Kidney (tissue), 14 donors: Measurements from ENCODE around the gene PGPEP1. TPM values are rescaled to one million over a fixed set of nuclear protein-coding genes. Genes with fewer than 3 reads are reported as not detected.

Experiments used
- DNase-seq, 5 donors: peaks; one replicate each; pipeline ENCODE4 v3.0.0-alpha.2; 2013 to 2020
- FAIRE-seq: peaks from 2 replicates; lab custom pipeline; 2012; peaks lifted over from hg19 to GRCh38; lab: Jason Lieb, UNC
- H3K27ac ChIP-seq, 2 donors: one replicate each; pipeline ENCODE4 v1.7.0; 2013; ENCODE audit warnings: low read depth in 2 of 2, low read length in 2 of 2, inconsistent platforms in 1 of 2
- H3K27me3 ChIP-seq: one replicate; pipeline ENCODE4 v1.7.1; 2013; ENCODE audit warnings: low read length, inconsistent platforms; ENCODE audit not compliant: control insufficient read depth, insufficient read depth
- H3K36me3 ChIP-seq, 3 donors: one replicate each; pipeline versions ENCODE4 v1.7.0 to v1.7.1; 2013; ENCODE audit warnings: low read length in 3 of 3, control low read depth in 1 of 3, inconsistent platforms in 1 of 3; ENCODE audit not compliant: insufficient read depth in 3 of 3, control insufficient read depth in 2 of 3
- H3K4me1 ChIP-seq, 3 donors: one replicate each; pipeline versions ENCODE4 v1.7.0 to v1.7.1; 2013; ENCODE audit warnings: low read length in 3 of 3, inconsistent platforms in 1 of 3, low read depth in 1 of 3; ENCODE audit not compliant: control insufficient read depth in 2 of 3, insufficient read depth in 2 of 3
- H3K4me3 ChIP-seq, 3 donors: one replicate each; pipeline versions ENCODE4 v1.7.0 to v1.8.1; 2013; ENCODE audit warnings: low read length in 3 of 3, control low read depth in 1 of 3, inconsistent platforms in 1 of 3
- H3K9ac ChIP-seq, 3 donors: one replicate each; pipeline versions ENCODE4 v1.7.0 to v1.7.1; 2013; ENCODE audit warnings: low read length in 3 of 3, control low read depth in 1 of 3, inconsistent platforms in 1 of 3
- H3K9me3 ChIP-seq, 3 donors: one replicate each; pipeline versions ENCODE4 v1.7.0 to v1.7.1; 2013; ENCODE audit warnings: low read length in 3 of 3, control low read depth in 1 of 3, inconsistent platforms in 1 of 3; ENCODE audit not compliant: control insufficient read depth in 2 of 3, insufficient read depth in 1 of 3
- intact Hi-C: fragments of 100-400 bp; cut with DNase I; formaldehyde crosslinking; loops from one replicate; pipeline ENCODE4 v1.11.1; 2022
- polyA plus RNA-seq: library from polyadenylated mRNA; stranded (reverse); fragments of 350-450 nt; fragmentation: Illumina TruSeq; extraction: RNeasy Lipid Tissue Mini Kit (QIAGEN cat#74804); gene quantifications from one replicate; pipeline ENCODE4 v1.2.3, GENCODE V29; 2014; ENCODE audit warnings: low read depth, low replicate concordance; ENCODE audit not compliant: insufficient read depth
- total RNA-seq: library from RNA; stranded (reverse); fragmentation: NEBNext Ultra II Directional; extraction: Animal tissue kit (Norgen Biotek cat#: 25700); gene quantifications from one replicate; pipeline ENCODE4 v1.2.1, GENCODE V29; 2021
- TF ChIP-seq, protein P1 (sequence below): IDR thresholded peaks from 3 replicates; pipeline ENCODE4 v1.5.1; 2012; ENCODE audit warnings: mild to moderate bottlenecking, moderate library complexity, borderline replicate concordance; ENCODE audit not compliant: insufficient read depth; ENCODE audit errors: extremely low read depth
- donor health status: control.
- donor health status: control.
- donor health status: control.
- donor health status: control.
- donor health status: control.
- donor health status: DM: yes; HTN: yes; CAD: no.
- donor health status: Normal renal cell carcinoma (clear cell type).

PGPEP1 gene
- total and polyA plus RNA-seq, 2 donors from 2014 or later = 54.5 to 76.1 TPM

DNA sequence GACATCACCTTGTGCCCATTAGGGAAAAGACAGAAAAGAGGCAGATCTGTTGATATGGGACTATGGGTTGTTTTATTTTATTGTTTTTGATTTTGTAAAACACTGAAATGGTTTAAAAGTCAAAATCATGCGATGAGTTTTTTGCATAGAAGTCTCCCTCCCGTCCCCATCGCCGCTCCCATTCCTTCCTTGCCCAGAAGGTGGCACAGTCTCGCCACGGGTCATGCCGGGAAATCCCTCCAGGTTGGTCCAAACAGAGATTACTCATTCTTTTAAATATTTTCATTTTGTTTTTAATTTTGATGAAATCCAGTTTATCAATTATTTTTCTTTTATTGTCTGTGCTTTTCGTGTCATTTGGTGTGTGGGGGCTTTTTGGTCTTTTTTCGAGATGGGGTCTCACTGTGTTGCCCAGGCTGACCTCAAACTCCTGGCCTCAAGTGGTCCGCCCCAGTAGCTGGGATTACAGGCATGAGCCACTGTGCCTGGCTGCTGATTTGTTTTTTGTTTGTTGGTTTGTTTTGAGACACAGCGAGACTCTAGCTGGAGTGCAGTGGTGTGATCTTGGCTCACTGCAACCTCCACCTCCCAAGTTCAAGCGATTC lies 9.2 kb downstream of the PGPEP1 start:
- H3K9ac ChIP-seq = no peak overlapping the region
- no peak overlapping the region for H3K27ac ChIP-seq
- DNase-seq = peak in 3 of 5 donors; percentile 42 to 84 (median 55)
- intact Hi-C loops = loop anchor here (10.0 kb wide), 1 partner anchor 55 kb away; no protein-coding TSS in a partner anchor
- peak; percentile 89 for FAIRE-seq
- H3K4me3 ChIP-seq = no peak overlapping the region
- peaks cover 0 to 2% (median 0%) of the 10 kb centered on the region in 3 donors for H3K4me1 ChIP-seq
- TF ChIP-seq, protein P1, sequence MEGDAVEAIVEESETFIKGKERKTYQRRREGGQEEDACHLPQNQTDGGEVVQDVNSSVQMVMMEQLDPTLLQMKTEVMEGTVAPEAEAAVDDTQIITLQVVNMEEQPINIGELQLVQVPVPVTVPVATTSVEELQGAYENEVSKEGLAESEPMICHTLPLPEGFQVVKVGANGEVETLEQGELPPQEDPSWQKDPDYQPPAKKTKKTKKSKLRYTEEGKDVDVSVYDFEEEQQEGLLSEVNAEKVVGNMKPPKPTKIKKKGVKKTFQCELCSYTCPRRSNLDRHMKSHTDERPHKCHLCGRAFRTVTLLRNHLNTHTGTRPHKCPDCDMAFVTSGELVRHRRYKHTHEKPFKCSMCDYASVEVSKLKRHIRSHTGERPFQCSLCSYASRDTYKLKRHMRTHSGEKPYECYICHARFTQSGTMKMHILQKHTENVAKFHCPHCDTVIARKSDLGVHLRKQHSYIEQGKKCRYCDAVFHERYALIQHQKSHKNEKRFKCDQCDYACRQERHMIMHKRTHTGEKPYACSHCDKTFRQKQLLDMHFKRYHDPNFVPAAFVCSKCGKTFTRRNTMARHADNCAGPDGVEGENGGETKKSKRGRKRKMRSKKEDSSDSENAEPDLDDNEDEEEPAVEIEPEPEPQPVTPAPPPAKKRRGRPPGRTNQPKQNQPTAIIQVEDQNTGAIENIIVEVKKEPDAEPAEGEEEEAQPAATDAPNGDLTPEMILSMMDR = peak; percentile 90
- no peaks in the 10 kb centered on the region for H3K27me3 ChIP-seq
- H3K36me3 ChIP-seq = peaks cover 0 to 6% (median 3%) of the 10 kb centered on the region in 3 donors
- no peaks in the 10 kb centered on the region for H3K9me3 ChIP-seq

DNA sequence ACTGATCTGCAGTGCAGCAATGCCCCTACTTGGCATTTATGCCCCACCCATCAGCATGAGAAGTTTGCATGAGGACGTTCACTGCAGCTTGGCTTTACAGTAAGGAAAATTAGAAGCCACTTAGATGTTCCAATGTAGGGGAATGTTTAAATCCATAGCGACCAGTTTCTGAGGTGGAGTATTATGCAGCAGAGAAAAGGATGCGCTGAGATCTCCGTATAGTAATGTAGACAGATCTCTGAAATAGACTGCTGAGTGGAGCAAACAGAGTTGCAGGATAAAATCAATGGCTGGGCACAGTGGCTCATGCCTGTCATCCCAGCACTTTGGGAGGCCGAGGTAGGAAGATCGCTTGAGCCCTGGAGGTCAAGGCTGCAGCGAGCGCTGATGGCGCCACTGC lies 10.1 kb downstream of the PGPEP1 start:
- no peak for DNase-seq
- Histone ChIP-seq H3K27ac (no peak overlapping the region), H3K9me3 (no peaks in the 10 kb centered on the region), H3K4me3 (no peak overlapping the region), H3K27me3 (no peaks in the 10 kb centered on the region), H3K36me3 (peaks cover 0 to 8% (median 3%) of the 10 kb centered on the region in 3 donors), H3K9ac (no peak overlapping the region), H3K4me1 (peaks cover 0 to 2% (median 0%) of the 10 kb centered on the region in 3 donors)
- FAIRE-seq = no peak
- intact Hi-C loops = no loop called here
- TF ChIP-seq, protein P1 = no peak

DNA sequence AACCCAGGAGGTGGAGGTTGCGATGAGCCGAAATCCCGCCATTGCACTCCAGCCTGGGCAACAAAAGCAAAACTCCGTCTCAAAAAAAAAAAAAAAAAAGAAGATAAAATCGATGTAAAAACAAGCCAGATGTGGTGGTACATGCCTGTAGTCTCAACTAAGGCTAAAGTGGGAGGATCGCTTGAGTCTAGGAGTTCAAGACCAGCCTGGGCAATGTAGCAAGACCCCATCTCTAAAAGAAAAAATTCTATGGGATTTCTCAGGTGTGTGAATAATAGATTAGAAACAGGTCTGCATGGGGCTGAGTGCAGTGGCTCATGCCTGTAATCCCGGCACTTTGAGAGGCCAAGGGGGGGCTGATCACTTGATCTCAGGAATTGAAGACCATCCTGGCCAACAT lies 11.1 kb downstream of the PGPEP1 start:
- DNase-seq (no peak), FAIRE-seq (no peak)
- Histone ChIP-seq H3K4me3 (no peak overlapping the region), H3K9ac (no peak overlapping the region), H3K27me3 (no peaks in the 10 kb centered on the region), H3K9me3 (no peaks in the 10 kb centered on the region), H3K36me3 (peaks cover 0 to 19% (median 4%) of the 10 kb centered on the region in 3 donors), H3K27ac (no peak overlapping the region), H3K4me1 (no peaks in the 10 kb centered on the region)
- TF ChIP-seq, protein P1 = no peak
- intact Hi-C loops = no loop called here
